ENCODE results near the gene TSPAN2. TPM values are rescaled to one million over a fixed set of nuclear protein-coding genes. Genes with fewer than 3 reads are reported as not detected.
A peak's percentile ranks its signal among the peaks of the same experiment; 100 is the strongest.

TSPAN2 gene
- total RNA-seq, 1 donor from 2014 or later, result 6.1 TPM

DNA sequence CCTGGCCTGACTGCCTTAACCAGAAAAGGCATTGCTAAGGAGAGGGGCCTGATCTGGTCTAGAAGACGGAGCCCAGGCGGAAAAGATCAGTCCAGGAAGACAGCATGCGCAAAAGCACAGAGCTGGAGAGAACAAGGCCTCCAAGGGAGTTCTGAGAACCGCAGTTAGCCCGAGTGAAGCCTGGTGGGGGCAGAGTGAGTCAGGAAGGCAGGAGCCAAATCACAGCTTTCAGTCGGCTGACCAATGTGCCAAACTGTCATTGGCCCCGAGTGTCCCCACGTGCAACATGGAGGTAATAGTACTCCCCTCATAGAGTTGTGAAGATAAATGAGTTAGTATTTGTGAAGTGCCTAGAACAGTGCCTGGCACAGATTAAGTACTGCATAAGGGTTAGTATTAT, 1.2 kb upstream of the TSPAN2 start:
- intact Hi-C loops (cut with DNase I), result no loop called here
- no peaks in the 10 kb centered on the region for H3K36me3 ChIP-seq
- TF ChIP-seq, protein P1, sequence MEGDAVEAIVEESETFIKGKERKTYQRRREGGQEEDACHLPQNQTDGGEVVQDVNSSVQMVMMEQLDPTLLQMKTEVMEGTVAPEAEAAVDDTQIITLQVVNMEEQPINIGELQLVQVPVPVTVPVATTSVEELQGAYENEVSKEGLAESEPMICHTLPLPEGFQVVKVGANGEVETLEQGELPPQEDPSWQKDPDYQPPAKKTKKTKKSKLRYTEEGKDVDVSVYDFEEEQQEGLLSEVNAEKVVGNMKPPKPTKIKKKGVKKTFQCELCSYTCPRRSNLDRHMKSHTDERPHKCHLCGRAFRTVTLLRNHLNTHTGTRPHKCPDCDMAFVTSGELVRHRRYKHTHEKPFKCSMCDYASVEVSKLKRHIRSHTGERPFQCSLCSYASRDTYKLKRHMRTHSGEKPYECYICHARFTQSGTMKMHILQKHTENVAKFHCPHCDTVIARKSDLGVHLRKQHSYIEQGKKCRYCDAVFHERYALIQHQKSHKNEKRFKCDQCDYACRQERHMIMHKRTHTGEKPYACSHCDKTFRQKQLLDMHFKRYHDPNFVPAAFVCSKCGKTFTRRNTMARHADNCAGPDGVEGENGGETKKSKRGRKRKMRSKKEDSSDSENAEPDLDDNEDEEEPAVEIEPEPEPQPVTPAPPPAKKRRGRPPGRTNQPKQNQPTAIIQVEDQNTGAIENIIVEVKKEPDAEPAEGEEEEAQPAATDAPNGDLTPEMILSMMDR (IDR thresholded peaks at IDR 0.05), result no peak
- ATAC-seq (no peak), DNase-seq (no peak)
- H3K4me1 ChIP-seq, result peaks cover 9% of the 10 kb centered on the region
- peak overlapping the region; percentile 64 for H3K4me3 ChIP-seq
- H3K27ac ChIP-seq, result peak overlapping the region; percentile 19
- no peaks in the 10 kb centered on the region for H3K27me3 ChIP-seq
- no peaks in the 10 kb centered on the region for H3K9me3 ChIP-seq

DNA sequence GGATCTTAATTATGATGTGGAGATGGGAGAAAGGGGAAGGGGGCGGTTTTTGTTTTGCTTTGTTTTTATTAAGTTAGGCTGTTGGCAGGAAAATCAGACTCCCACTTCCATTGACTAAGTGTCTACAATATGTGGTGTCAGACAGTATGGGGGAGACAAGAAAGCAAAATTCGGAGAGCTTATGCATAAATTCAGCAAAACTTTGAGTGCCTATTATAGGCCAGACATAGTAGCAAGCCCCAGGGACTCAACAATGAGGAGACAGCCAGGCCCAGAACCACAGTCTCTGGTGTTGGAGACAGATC, 835 bp upstream of the TSPAN2 start:
- TF ChIP-seq, protein P1 (IDR thresholded peaks at IDR 0.05), result no peak
- H3K27me3 ChIP-seq, result no peaks in the 10 kb centered on the region
- DNase-seq (no peak), ATAC-seq (no peak)
- H3K36me3 ChIP-seq, result no peaks in the 10 kb centered on the region
- peak overlapping the region; percentile 19 for H3K27ac ChIP-seq
- H3K4me1 ChIP-seq, result peaks cover 9% of the 10 kb centered on the region
- intact Hi-C loops (cut with DNase I), result no loop called here
- H3K9me3 ChIP-seq, result no peaks in the 10 kb centered on the region
- H3K4me3 ChIP-seq, result peak overlapping the region; percentile 64

DNA sequence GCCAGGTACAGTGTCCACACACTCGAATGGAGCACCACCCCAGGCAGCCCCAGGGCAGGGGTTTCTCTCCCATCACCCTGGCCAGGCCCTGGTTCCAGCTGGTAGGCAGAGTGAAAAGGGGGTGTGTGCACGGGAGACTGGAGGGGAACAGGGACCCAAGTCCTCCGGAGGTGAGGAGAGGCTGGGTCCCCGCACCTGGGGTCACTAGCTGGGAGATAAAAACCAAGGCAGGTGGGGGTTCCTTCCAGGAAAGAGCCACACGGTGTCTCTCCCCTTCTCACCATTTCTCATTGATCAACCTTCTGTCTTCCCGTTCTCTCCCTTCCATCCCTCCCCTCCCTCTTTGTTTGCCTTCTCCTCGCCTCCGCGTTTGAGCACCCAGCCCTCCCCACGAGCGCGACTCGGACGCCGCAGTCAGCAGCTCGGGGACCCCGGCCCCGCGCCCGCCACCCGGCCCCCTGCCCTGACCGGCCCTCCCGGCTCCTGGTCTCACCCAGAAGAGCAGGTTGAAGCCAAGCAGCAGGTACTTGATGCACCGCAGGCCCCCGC, 358 bp downstream of the TSPAN2 start:
- no peak for DNase-seq
- Histone ChIP-seq H3K27ac (no peak overlapping the region), H3K4me3 (peak overlapping the region; percentile 64), H3K4me1 (peaks cover 19% of the 10 kb centered on the region), H3K27me3 (no peaks in the 10 kb centered on the region), H3K9me3 (no peaks in the 10 kb centered on the region), H3K36me3 (no peaks in the 10 kb centered on the region)
- ATAC-seq, result no peak
- TF ChIP-seq, protein P1 (IDR thresholded peaks at IDR 0.05), result no peak
- intact Hi-C loops (cut with DNase I), result no loop called here

DNA sequence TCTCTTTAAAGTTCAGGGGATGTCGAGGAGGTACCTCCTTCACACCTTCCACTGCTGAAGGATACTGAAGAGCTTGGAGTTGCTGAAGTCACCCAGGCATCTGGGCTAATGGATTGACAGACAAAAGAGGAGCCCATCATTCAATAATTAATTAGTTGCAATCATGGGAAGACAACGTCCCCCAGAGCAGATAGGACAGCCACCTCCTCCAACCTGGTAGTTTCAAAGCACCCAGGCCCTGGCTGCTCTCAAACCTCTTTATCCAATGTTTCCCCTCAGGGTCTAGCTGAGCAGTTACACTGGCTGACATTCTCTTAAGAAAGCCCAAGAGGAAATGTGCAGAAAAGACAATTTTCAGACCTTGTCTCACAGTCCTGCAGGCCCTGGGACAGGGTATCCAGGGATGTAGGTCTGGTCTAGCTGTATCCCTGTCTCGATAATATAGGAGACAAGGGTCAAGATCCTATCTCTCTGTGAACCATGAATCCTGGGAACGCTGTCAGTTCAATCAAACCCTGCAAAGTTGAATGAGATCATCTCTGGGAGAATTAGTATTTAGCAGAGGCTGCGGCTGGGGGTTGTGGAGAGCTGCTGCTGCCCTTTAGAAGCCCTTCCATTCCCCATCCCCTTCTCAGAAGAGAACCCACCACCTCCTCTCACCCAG, 1.1 kb downstream of the TSPAN2 start:
- no peaks in the 10 kb centered on the region for H3K27me3 ChIP-seq
- H3K4me3 ChIP-seq, result peak overlapping the region; percentile 64
- no peaks in the 10 kb centered on the region for H3K36me3 ChIP-seq
- ATAC-seq (no peak), DNase-seq (no peak)
- no peak overlapping the region for H3K27ac ChIP-seq
- TF ChIP-seq, protein P1 (IDR thresholded peaks at IDR 0.05), result no peak
- no peaks in the 10 kb centered on the region for H3K9me3 ChIP-seq
- peaks cover 19% of the 10 kb centered on the region for H3K4me1 ChIP-seq
- intact Hi-C loops (cut with DNase I), result no loop called here

DNA sequence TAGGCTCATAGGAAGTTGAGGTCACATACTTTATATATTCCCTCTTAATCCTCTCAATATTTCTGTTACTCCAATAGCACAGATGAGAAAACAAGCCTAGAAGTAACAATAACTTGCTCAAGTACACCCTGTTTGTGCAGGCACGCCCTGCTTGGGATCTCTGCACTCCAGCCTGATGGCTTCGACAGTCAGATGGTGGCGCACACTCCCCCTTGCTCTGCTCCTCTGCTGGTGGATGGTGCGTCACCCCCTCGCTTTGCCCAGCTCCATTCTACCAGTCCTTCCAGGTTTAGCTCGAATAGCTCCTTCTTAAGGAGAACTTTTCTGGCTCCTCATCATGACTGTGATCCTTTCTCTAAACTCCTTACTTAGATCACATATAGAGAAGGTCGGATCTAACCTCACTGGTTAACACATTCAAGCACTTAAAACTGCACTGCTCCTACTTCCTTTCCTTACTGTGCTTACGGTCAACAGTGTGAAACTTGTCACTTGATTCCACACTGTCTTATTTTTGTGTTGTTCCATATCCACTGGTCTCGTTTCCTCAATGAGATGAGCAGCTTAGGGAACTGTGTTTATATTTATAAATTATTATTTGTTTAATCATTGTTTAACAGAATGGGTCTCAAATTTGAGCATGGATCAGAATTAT, 3.0 kb downstream of the TSPAN2 start:
- ATAC-seq, result no peak

More for the DNA sequence above, 3.0 kb downstream of the TSPAN2 start:
- Histone ChIP-seq H3K27ac (no peak overlapping the region), H3K36me3 (no peaks in the 10 kb centered on the region), H3K4me1 (peaks cover 19% of the 10 kb centered on the region), H3K4me3 (no peak overlapping the region), H3K27me3 (no peaks in the 10 kb centered on the region), H3K9me3 (no peaks in the 10 kb centered on the region)
- TF ChIP-seq, protein P1 (IDR thresholded peaks at IDR 0.05), result no peak
- intact Hi-C loops (cut with DNase I), result no loop called here
- no peak for DNase-seq

Data from upper lobe of right lung (tissue), 1 donor.